Measurements from ENCODE around the gene SHISA7. TPM values are rescaled to one million over a fixed set of nuclear protein-coding genes. Genes with fewer than 3 reads are reported as not detected.

SHISA7 gene
- total and polyA plus RNA-seq, 11 donors = not detected

DNA sequence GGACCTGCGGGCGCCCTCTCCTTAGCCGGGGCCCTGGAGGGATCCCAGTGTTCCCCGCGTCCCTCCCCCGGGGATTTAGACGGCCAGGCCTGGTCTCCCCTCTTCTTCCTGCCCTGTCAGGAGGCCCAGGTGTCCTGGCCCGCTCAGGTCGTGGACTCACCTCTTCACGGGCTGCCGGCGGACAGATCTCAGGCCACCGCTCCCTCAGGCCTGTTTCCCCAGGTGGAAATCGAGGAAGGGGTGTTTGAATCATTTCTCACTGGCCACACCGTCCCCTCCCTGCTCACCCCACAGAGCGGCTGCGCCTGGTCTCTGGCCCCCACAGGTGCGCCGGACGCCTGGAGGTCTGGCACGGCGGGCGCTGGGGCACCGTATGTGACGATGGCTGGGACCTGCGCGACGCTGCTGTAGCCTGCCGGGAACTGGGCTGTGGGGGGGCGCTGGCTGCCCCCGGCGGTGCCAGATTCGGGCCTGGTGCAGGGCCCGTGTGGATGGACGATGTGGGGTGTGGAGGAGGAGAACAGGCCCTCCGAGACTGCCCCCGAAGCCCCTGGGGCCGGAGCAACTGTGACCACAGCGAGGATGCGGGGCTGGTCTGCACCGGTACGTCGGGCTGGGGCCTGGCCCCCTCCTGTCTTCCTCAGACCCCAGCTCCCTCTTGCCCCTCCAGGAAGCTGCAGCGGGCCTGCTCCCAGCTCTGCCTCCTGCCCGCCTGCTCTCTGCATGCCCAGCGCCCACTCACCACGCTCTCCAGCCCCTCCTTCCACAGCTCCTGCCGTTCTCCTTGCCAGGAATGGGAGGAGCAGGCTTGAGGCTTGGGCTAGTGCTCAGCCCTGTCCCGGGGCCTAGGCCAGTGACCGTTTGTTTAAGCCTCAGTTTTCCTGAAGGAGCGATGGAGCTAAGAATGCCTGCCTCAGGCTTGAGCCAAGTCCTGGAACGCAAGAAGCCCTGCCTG lies 47.7 kb upstream of the SHISA7 start:
- intact Hi-C loops (cut with DNase I) = no loop called here
- 81 to 84% (median 83%) methylated on average over 30 to 52 of the region's 52 CpGs for whole genome bisulfite sequencing, 4 donors
- no peak for TF ChIP-seq POLR2A (IDR thresholded peaks at IDR 0.05)
- TF ChIP-seq, protein P1, sequence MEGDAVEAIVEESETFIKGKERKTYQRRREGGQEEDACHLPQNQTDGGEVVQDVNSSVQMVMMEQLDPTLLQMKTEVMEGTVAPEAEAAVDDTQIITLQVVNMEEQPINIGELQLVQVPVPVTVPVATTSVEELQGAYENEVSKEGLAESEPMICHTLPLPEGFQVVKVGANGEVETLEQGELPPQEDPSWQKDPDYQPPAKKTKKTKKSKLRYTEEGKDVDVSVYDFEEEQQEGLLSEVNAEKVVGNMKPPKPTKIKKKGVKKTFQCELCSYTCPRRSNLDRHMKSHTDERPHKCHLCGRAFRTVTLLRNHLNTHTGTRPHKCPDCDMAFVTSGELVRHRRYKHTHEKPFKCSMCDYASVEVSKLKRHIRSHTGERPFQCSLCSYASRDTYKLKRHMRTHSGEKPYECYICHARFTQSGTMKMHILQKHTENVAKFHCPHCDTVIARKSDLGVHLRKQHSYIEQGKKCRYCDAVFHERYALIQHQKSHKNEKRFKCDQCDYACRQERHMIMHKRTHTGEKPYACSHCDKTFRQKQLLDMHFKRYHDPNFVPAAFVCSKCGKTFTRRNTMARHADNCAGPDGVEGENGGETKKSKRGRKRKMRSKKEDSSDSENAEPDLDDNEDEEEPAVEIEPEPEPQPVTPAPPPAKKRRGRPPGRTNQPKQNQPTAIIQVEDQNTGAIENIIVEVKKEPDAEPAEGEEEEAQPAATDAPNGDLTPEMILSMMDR (IDR thresholded peaks at IDR 0.05) = no peak

DNA sequence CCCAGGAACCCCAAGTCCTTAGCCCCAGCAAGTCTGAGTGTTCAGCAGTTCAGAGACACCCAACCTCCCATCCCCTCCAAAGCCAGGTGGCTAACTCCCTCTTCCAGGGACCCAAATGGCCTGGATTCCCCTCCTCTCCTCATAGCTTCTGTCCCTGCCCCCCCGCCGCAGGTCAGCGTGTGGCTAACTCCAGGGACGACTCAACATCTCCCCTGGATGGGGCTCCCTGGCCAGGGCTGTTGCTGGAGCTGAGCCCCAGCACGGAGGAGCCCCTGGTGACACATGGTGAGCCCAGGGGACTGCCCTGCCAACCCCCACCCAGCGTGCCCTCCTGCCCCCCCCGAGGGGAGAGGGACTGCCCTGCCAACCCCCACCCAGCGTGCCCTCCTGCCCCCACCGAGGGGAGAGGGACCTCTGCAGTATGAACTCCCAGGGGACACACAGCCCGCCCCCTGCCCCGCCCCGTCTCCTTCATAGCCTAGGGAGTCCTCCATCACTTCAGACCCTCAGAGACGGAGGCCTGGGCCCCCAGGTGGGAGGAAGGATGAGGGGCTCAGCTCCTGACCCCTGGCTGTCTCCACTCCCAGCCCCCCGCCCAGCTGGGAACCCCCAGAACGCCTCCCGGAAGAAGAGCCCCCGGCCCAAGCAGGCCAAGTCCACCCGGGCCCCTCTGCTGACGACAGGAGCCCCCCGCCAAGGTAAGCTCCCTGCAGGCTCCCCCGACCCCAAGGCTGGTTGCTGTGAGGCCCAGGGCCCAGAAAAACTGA lies 46.8 kb upstream of the SHISA7 start:
- no peak overlapping the region for H3K4me3 ChIP-seq
- H3K27ac ChIP-seq = peak overlapping the region in 2 of 12 donors; percentile 49 to 98

More for the DNA sequence above, 47.7 kb upstream of the SHISA7 start:
- Histone ChIP-seq H3K4me1 (peaks cover 0 to 53% (median 36%) of the 10 kb centered on the region in 12 donors), H3K27me3 (peaks cover 0 to 11% (median 0%) of the 10 kb centered on the region in 9 donors), H3K27ac (peak overlapping the region in 4 of 12 donors; percentile 19 to 98 (median 26)), H3K9me3 (no peaks in the 10 kb centered on the region), H3K4me3 (no peak overlapping the region), H3K36me3 (no peaks in the 10 kb centered on the region)
- DNase-seq = peak in 1 of 5 donors; percentile 32
- no peak for ATAC-seq

DNA sequence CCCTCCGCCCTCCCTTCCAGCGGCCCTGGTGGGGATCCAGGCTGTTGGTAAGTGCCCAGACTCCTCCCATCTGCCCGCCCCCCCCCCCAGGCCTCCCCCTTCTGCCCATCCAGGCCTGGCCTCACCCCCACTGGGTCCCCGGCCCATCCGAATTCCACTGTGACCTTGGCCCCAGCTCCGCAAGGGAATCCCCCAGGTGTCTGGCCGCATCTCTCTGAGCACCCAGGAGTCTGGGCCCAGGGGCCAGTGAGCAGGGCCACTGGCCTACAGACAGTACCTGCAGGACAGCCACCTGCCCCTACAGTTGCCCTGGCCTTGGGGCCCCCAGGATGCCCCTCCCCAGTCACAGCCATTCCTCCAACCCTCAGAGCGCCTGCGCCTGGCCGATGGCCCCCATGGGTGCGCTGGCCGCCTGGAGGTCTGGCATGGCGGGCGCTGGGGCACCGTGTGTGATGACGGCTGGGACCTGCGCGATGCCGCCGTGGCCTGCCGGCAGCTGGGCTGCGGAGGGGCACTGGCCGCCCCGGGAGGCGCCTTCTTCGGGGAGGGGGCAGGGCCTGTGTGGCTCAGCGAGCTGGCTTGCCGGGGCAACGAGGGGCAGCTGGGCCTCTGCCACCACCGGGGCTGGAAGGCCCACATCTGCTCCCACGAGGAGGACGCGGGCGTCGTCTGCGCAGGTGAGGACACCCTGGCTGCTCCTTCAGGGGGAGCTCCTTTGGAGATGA lies 46.0 kb upstream of the SHISA7 start:
- ATAC-seq (no peak), DNase-seq (peak in 2 of 5 donors; percentile 19 to 20)
- TF ChIP-seq, protein P1 (IDR thresholded peaks at IDR 0.05) = no peak
- TF ChIP-seq POLR2A (IDR thresholded peaks at IDR 0.05) = no peak
- H3K4me1 ChIP-seq = peaks cover 5 to 69% (median 44%) of the 10 kb centered on the region in 12 donors
- H3K4me3 ChIP-seq = no peak overlapping the region
- 64 to 82% (median 73%) methylated on average over 8 to 36 of the region's 36 CpGs for WGBS, 4 donors
- H3K36me3 ChIP-seq = no peaks in the 10 kb centered on the region
- intact Hi-C loops (cut with DNase I) = no loop called here
- peaks cover 0 to 16% (median 0%) of the 10 kb centered on the region in 9 donors for H3K27me3 ChIP-seq
- H3K27ac ChIP-seq = peak overlapping the region in 4 of 12 donors; percentile 34 to 98 (median 65)
- no peaks in the 10 kb centered on the region for H3K9me3 ChIP-seq

More for the DNA sequence above, 46.8 kb upstream of the SHISA7 start:
- Histone ChIP-seq H3K27me3 (peaks cover 0 to 14% (median 0%) of the 10 kb centered on the region in 9 donors), H3K36me3 (no peaks in the 10 kb centered on the region), H3K4me1 (peaks cover 0 to 62% (median 39%) of the 10 kb centered on the region in 12 donors), H3K9me3 (no peaks in the 10 kb centered on the region)
- ATAC-seq = no peak
- no peak for TF ChIP-seq POLR2A (IDR thresholded peaks at IDR 0.05)
- TF ChIP-seq, protein P1 (IDR thresholded peaks at IDR 0.05) = no peak
- intact Hi-C loops (cut with DNase I) = no loop called here
- 57 to 73% (median 71%) methylated on average over 9 to 21 of the region's 21 CpGs for WGBS, 4 donors
- no peak for DNase-seq

Measured in heart left ventricle (tissue), 16 donors.